HCT116 (cell line): ENCODE data around the gene ZNF573.

Source experiments
- EZH2 ChIP-seq: fragments of 200-600 bp; sonication (generic); IDR thresholded peaks from 2 replicates; pipeline ENCODE4 v1.6.1; 2017; ENCODE audit warnings: antibody characterized with exemption, mixed run types
- POLR2A ChIP-seq: IDR thresholded peaks from 2 replicates; pipeline ENCODE4 v1.7.0; 2011; ENCODE audit warnings: borderline replicate concordance; ENCODE audit not compliant: insufficient read depth, insufficient read length; ENCODE audit errors: extremely low read depth

DNA sequence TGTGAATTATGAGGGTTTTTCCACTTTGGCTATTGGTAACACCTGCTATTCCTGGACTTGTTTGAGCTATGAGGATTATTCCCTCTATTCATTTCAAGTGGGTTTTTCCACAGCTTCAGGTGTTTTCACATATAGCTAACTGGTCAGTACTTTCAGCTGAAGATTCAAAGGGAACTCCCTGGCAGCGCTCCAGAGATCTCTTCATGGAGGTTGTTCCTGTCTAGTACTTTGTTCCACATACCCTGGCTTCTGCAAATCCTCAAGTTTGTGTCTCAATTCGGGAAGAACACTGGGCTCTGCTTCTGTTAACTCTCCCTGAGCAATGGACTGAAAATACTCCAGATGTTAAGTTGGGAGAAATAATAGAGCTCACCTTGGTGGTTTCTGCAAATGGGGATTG is 54.2 kb downstream of the ZNF573 start:
- TF ChIP-seq EZH2 (no peak), POLR2A (no peak)
